Measurements from ENCODE around the gene KLHDC7B.

The KLHDC7B gene

GRCh38 chr22:50545522-50546325 is at the start of gene KLHDC7B:
Gene KLHDC7B, plus strand, starts transcription at chr22:50545899. Its CDS starts 345 bp downstream, at chr22:50546244.
- no peak for DNase-seq

- no peak for DNase-seq
These were observed 48.6 kb upstream of the KLHDC7B start for GRCh38 chr22:50497093-50497492.

- peak; percentile 65 for DNase-seq
These were observed 47.3 kb upstream of the KLHDC7B start for GRCh38 chr22:50498322-50498890.

GRCh38 chr22:50500452-50500851 is 45.2 kb upstream of the KLHDC7B start:
- no peak for DNase-seq

- no peak for DNase-seq
These were observed 43.6 kb upstream of the KLHDC7B start for GRCh38 chr22:50502096-50502495.

- DNase-seq: no peak
These were observed 42.8 kb upstream of the KLHDC7B start for GRCh38 chr22:50502628-50503474.

GRCh38 chr22:50503475-50504145 is 42.1 kb upstream of the KLHDC7B start:
- no peak for DNase-seq

GRCh38 chr22:50504369-50505211 is 41.1 kb upstream of the KLHDC7B start:
- DNase-seq: no peak

- DNase-seq: no peak
These were observed 40.4 kb upstream of the KLHDC7B start for GRCh38 chr22:50505276-50505775.

- no peak for DNase-seq
These were observed 39.7 kb upstream of the KLHDC7B start for GRCh38 chr22:50505776-50506610.

GRCh38 chr22:50506611-50507420 is 38.9 kb upstream of the KLHDC7B start:
- peak; percentile 87 for DNase-seq

GRCh38 chr22:50507421-50507990 is 38.2 kb upstream of the KLHDC7B start, which contains the start of gene LMF2:
Gene LMF2, minus strand, starts transcription at chr22:50507702. Its CDS starts 27 bp downstream, at chr22:50507675.
- DNase-seq: peak; percentile 92

GRCh38 chr22:50507991-50508884 is 37.5 kb upstream of the KLHDC7B start, which contains the start of gene NCAPH2:
Gene NCAPH2, plus strand, starts transcription at chr22:50508224. Its CDS starts 114 bp downstream, at chr22:50508338.
- DNase-seq: peak; percentile 93

- DNase-seq: no peak
These were observed 36.8 kb upstream of the KLHDC7B start for GRCh38 chr22:50508897-50509296.

- DNase-seq: no peak
These were observed 32.5 kb upstream of the KLHDC7B start for GRCh38 chr22:50513175-50513574.

- no peak for DNase-seq
These were observed 29.6 kb upstream of the KLHDC7B start for GRCh38 chr22:50516068-50516467.

- DNase-seq: no peak
These were observed 28.8 kb upstream of the KLHDC7B start for GRCh38 chr22:50516891-50517290.
